Left cardiac atrium (tissue), 4 donors: Measurements from ENCODE around the gene NRXN2. TPM values are rescaled to one million over a fixed set of nuclear protein-coding genes. Genes with fewer than 3 reads are reported as not detected.

Experiments
- ATAC-seq, 2 donors: fragments of 200-7000 bp; cut with Tn5 transposase; one replicate each; pipeline ENCODE4 v1.9.1; 2020; ENCODE audit warnings: mild to moderate bottlenecking in 2 of 2, moderate library complexity in 2 of 2
- DNase-seq: peaks from one replicate; pipeline ENCODE4 v3.0.0-alpha.2; 2020
- intact Hi-C, 2 donors: fragments of 100-400 bp; cut with DNase I; formaldehyde crosslinking; loops; one replicate each; pipeline versions ENCODE4 v1.14.1 to v1.15.1; 2022 to 2023
- total RNA-seq, 2 donors: library from RNA; stranded (reverse); fragmentation: NEBNext Ultra II Directional; extraction: Animal tissue kit (Norgen Biotek cat#: 25700); gene quantifications; one replicate each; pipeline ENCODE4 v1.2.1, GENCODE V29; 2021
- donor health status: DM: no; HTN: yes; CAD: no.
- donor health status: DM: no; HTN: yes; CAD: no; lungs with severe emphysema.
- donor health status: DM: yes; HTN: yes; CAD: no.
- donor health status: Dilated cardiomyopathy.

The NRXN2 gene
- total RNA-seq, 2 donors from 2014 or later: 3.9 to 4.0 TPM

GRCh38 chr11:64726211-64726641 lies 3.2 kb upstream of the NRXN2 start:
- ATAC-seq (no peak), DNase-seq (no peak)
- intact Hi-C loops: no loop called here

GRCh38 chr11:64724863-64725532 lies 2.0 kb upstream of the NRXN2 start:
- DNase-seq: no peak
- intact Hi-C loops: loop anchor here (5.0 kb wide), 1 partner anchor 38 kb away; no protein-coding TSS in a partner anchor
- ATAC-seq: no peak

DNA sequence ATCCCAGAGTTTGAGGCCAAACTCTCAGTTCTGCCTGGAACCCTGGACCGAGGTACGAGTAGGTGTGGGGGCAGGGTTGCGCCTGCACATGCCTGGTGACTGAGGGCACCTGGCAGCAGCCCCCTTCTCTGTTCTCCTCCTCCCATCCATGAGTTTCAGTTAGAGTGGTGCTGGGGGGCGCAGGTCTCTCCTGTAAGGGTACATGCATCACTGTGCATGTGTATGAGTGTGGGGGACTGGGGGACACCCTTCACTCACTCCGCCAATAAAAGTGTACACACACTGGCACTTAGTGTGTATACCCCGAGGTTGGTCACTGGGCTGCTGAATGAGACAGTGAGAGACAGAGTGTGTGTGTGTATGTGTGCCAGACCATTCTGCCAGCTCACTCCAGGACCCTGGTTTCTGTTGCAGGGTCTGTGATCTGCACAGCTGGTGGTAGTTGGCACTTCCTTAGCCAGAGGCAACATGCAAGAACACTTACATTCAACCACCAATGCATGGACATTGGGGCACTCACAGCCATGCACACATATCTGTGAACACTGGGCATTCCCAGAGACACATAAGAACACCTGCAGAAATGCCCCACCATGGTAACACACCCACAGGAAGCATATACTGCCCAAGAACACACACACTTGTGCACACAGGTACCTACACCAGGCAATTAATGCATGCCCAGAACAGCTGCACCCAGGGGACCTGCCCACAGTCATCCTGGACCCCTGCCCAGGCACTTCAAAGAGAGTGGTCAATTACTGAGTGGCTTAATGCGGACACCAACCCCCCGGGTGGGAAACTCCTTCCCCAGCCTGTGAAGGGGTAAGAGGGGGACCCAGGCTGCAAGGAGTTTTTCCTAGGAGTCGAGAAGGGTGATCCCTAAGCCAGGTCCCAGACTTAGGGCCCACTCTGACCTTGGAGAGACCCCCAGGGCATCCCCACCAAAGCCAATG lies 1.2 kb upstream of the NRXN2 start:
- intact Hi-C loops: loop anchor here (5.0 kb wide), 1 partner anchor 37 kb away; no protein-coding TSS in a partner anchor
- no peak for DNase-seq
- no peak for ATAC-seq

DNA sequence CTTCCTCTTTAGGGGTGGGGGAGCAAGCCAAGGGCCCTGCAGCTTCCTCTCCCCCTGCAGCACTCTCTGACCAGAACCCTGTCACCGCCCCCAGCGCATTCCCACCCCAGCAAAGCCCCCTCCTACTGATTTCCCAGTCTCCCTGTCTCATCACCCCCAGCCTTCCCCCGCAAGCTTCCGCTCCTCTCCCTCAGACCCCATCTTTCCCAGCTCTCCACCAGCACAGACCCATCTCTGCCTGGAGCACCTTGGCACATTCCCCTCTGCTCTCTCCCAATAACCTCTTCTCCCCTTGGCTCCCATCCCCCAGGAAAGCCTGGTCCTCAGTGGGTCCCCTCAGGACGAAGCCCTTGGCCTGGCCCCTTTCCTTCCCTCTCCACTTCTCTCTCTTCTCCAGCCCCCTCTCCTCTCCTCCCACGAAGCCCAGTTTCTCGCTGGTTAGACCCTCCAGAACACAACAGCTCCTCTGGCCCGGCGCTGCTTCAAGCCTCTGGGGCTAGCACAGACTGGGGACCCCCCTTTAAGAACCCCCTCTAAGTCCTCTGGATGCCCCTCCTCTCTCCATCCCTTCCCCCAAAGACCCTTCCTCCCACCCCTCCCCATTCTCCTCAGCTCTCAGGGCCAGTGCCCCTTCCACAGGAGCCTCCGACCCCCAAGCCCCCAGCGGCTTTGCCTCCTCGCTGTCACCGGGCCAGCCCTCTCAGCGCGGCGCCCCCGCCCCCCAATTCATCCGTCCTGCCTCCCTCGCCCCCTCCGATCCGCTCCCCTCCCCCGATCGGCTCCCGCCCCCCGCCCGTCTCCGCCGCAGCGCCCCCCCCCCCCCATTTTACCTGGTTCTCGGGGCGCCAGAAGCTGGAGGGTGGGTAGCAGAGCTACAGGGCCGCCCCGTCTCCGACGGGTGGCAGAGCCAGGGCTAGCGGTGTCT lies 594 bp downstream of the NRXN2 start:
- no peak for ATAC-seq
- no peak for DNase-seq
- intact Hi-C loops: loop anchor here (5.0 kb wide), 1 partner anchor 35 kb away; no protein-coding TSS in a partner anchor

GRCh38 chr11:64721359-64721699 lies 1.7 kb downstream of the NRXN2 start:
- no peak for DNase-seq
- ATAC-seq: no peak
- intact Hi-C loops: loop anchor here (2.0 to 5.0 kb wide), 2 partner anchors 34 to 169 kb away; no protein-coding TSS in a partner anchor

GRCh38 chr11:64720640-64721358 lies 2.2 kb downstream of the NRXN2 start:
- intact Hi-C loops: loop anchor here (2.0 to 5.0 kb wide), 2 partner anchors 33 to 168 kb away; no protein-coding TSS in a partner anchor
- DNase-seq: no peak
- ATAC-seq: no peak

DNA sequence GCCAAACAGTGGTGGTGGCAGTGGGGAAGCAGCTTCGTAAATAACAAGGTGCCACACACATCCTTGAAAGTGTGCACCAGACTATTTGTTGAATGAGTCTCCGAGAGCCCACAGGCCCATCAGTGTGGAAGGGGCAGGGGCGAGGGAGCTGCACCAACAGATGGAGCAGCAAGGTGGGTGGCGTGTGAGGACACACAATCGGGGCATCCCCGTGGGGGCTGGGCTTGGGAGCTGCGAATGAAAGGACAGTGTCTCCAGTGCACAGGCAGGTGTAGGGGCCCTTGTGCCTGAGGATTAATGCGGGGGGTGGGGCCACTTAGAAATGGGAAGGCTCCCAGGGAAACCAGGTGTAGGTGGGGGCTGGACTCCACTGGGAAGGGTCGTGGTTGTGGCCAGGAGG lies 2.8 kb downstream of the NRXN2 start:
- DNase-seq (no peak), ATAC-seq (no peak)
- intact Hi-C loops: loop anchor here (2.0 to 5.0 kb wide), 2 partner anchors 33 to 167 kb away; no protein-coding TSS in a partner anchor

DNA sequence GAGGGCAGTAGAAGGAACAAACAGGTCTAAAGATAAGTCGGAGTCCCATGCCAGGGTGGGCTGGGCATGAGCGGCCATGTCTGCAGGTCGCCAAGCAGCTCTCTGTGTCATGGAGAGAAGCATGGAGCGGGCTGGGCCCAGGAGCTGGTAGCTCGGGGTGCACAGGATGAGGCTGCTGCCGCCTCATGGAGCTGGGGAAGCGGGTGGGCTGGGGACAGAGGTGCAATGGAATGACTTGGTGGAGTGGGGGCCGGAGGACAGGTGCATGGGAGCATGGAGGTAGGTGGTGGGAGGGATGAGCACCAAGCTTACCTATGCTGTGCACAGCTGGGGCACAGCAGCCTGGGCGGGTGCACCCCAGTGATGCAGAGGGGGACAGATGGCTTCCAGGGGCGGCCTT lies 3.6 kb downstream of the NRXN2 start:
- intact Hi-C loops: no loop called here
- ATAC-seq (no peak), DNase-seq (no peak)

DNA sequence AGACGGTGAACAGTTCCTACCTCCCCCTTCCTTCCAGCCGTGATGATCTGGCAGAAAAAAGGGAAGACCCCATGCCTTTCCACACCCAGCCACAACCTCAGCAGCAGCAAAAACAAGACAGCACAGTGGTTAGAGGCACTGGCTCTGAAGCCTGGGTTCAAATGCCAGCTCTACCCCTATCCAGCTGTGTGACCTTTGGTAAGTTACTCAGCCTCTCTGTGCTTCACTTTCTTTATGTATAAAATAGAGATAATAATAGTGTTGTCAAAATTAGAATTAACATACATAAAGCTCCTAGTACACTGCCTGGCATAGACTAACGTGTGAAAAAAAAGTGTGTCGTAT lies 4.2 kb downstream of the NRXN2 start:
- intact Hi-C loops: no loop called here
- ATAC-seq: no peak
- no peak for DNase-seq

DNA sequence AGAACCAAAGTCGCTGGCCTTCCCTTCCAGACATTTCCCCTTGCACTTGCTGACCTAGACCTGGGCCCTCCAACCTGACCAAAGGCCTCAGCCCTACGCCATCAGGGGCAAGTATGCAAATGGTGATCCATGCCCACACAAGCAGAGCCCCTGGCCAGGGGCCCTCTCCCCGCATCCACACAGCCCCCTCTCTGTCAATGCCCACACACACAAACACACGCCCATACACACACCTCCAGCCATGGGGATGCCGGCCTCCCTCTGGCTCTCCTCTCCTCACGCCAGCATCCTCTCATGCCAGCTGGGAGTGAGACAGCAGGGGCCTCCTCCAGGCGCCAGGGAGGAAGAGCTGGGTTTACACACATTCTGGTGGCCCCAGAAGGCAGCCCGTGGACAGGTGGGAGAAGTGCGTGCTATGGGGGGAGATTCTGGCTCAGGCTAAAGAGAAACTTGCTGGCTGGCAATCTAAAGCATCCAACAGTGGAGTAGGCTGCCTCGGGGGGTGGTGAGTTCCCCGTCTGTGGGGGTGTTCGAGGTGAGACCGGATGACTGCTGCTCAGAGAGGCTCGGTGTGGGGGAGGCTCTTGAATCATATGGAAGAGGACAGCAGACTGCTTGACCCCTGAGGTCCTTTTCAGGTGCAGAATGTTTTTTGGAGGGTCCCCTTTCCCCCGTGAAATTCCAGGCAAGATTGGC lies 4.8 kb downstream of the NRXN2 start:
- no peak for ATAC-seq
- DNase-seq: no peak
- intact Hi-C loops: no loop called here

DNA sequence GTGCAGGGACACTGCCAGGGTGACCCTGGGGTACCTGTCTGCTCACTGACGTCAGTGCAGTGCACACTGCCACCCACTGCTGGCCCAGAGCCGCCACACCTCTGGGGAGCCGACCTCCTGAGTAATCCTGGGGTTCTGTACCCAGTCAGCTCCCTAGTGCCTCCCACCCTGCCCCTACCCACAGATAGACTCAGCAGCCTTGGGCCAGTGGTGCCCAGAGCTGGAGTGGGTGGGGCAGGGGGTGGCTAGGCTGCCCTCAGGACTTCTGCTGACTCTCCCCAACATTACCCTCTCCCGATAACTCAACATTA lies 5.8 kb downstream of the NRXN2 start:
- ATAC-seq (no peak), DNase-seq (no peak)
- intact Hi-C loops: no loop called here

- intact Hi-C loops: no loop called here
- DNase-seq: no peak
- no peak for ATAC-seq
These were observed 6.3 kb downstream of the NRXN2 start for GRCh38 chr11:64716473-64717267.

DNA sequence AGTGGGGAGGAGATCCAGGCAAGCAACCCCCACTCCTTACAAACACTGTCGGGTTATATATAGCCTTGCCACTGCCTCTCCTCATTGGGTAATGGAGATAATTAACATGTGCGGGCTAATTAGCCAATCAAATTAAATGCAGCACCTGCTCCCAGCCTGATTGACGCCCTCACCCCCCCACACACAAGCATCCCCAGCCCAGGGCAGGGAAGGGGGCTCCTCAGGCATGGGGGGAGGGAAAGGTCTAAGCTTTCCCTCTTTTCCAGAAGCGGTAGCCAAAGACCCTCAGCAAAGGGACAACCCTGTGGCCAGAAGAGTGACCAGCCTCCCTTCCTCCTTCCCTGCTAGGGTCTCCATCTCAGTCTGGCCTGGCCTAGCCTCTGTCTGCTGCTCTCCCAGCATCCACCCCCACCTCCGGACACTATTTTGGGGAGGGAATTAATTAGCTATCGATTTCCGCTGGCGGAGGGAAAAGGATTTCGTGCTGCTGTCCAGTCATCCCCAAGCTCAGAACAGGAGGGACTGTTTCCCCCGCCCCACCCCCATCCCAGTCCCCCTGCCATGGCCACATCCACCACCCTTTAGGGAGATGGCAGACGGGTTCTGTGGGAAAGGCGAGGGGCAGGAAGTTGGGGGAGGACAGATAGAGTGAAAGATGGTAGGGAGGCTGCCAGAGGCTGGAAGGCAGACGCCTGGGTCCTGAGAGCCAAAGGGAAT lies 7.1 kb downstream of the NRXN2 start:
- intact Hi-C loops: no loop called here
- DNase-seq (no peak), ATAC-seq (no peak)

DNA sequence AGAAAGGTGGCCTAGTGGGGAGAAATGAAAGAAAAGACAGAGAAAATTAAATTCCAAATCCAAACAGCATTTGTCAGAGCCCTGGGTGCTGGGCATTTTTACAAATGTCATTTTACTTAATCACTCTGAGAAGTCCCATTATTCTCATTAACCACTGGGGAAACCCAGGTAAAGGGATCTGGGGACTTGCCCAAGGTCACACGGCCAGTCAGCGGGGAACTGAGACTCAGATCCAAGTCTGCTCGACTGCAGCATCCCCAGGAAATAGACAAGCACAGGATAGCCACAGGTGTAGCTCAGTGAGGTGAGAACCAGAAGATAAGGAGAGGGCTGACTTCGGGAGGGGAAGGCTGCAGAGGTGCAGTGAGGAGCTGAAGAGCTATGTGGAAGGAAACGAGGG lies 7.9 kb downstream of the NRXN2 start:
- intact Hi-C loops: no loop called here
- DNase-seq (no peak), ATAC-seq (no peak)

GRCh38 chr11:64714666-64715065 lies 8.3 kb downstream of the NRXN2 start:
- ATAC-seq (no peak), DNase-seq (no peak)
- intact Hi-C loops: no loop called here

- DNase-seq (no peak), ATAC-seq (no peak)
- intact Hi-C loops: no loop called here
These were observed 9.1 kb downstream of the NRXN2 start for GRCh38 chr11:64713781-64714363.
